Stimulated activated CD8-positive, alpha-beta memory T cell treated with anti-CD3 and anti-CD28 coated beads, Interleukin-4, amount 100 ng/mL, for 4 hours (primary cell): ENCODE measurements around the gene FRMD3.

Experiments used
- DNase-seq, 2 donors: peaks; one replicate each; pipeline ENCODE4 v3.0.0-alpha.2; 2020; ENCODE audit warnings: low read depth in 2 of 2, low spot score in 1 of 2

The FRMD3 gene

DNA sequence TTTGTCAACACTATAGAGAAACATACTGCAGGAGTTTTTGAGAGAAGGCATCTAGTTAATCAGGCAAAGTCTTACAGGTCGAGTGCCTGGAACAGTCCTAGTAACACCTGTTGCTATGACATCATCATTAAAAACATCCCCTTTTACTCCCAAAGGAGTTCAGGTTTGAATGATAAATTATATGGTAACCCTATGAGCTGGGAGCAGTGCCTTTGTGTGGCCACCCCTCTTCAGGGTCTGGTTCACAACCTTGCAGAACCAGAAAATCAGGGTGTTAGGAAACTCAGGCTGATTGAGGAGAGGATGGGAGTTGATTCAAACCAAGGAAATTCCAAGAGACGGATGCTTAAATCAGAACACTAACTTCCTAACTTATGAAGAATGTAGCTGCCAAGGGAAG lies 296.1 kb downstream of the FRMD3 start:
- DNase-seq = no peak

DNA sequence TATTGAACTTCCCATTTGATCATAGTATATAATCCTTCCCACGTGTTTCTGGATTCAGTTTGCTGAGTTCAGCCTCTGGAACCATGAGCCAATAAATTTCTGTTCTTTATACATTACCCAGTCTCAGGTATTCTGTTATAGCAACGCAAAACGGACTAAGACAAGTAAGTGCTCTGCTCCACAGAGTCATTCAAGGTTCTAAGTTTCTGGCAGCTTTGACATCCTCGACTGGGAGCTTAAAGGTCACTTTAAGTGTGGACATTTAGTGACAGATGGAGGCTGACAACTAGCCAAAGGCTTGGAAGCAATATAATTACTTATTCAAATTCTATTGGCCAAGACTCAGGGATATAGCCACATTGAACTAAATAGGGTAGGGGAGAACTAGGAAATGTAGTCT lies 297.5 kb downstream of the FRMD3 start:
- no peak for DNase-seq

DNA sequence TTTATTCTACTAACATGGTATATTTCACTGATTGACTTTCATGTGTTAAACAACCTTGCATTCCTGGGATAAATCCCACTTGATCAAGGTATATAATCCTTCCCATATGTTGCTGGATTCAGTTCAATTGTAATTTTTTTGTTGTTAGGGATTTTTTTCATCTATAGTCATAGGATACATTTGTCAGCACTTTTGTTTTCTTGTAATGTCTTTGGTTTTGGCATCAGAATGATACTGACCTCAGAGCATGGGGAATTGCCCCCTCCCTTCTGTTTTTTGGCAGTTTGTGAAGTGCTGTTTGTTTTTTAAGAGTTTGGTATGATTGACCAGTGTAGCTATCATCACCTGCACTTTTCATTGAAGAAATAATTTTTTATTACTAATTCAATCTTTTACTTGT lies 298.5 kb downstream of the FRMD3 start:
- DNase-seq = no peak

GRCh38 chr9:83238871-83239640 lies 299.1 kb downstream of the FRMD3 start:
- DNase-seq = no peak

GRCh38 chr9:83236029-83236696 lies 302.0 kb downstream of the FRMD3 start:
- DNase-seq = no peak

DNA sequence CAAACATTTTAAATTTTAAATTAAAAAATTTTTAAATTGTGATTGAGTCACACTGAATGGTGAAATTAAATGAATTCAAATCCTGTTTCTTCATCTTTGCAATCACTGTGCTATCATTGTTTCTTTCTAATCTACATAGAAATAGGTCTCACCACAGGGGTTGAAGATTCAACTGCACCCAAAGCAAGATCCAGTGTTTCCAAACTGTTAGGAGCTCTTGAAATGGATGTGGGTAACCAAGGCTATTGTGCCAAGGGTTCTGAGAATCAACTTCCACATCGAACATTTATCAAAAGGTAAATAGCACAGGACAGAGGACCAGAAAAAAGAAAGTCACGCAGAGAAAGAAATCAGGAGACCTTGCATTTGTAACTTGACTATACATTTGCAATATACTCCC lies 302.7 kb downstream of the FRMD3 start:
- no peak for DNase-seq

DNA sequence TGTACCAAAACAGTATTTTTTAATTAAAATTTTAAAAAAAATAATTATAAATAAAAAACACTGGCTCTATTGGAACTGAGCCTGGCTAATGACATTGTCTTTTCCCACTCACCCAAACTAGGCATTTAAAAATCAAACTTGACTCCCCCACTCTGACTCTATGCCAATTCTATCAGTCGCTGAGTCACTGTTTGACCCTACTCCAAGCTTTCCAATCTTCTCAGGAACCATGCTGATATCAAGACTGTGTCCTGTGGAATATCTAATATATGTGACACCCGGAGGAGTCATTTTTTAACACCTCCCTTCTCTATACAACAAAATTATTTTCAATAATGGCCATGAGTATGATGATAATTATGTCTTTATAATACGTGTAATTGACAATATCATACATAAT lies 303.7 kb downstream of the FRMD3 start:
- no peak for DNase-seq

DNA sequence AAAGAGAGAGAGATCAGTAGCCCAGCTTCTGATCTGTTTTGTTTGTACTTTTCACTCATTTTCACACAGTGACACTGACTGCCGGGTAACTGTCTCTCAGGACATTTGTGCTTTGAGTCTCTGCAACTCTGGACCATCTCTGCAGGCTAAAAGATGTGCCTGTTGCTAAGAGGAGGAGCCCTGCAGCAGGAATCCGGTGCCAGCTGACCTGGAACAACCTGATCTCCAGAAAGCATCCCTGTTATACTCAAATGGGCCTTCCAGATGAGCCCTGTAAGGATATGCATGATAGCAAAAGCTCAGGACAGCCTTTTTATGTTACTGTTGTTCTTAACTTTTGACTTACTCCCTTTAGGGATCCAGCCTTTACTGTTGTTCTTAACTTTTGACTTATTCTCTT lies 304.6 kb downstream of the FRMD3 start:
- no peak for DNase-seq

DNA sequence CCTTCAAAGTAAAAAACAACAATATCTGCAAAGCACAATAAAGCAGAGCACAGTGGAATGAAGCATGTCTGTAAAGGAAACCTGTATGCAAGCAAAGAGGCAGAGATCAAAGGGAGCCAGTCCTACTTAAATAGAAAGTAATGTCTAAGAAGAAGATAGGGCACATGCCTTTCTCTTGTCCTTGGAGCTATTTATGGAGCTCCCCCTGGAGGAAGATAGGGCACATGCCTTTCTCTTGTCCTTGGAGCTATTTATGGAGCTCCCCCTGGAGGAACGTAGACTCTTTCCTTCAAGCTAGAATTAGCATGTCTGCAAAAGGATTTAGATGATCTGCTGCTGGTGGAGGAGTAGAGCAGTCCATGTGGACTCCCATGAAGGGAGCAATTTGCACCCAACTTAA lies 307.2 kb downstream of the FRMD3 start:
- no peak for DNase-seq

- DNase-seq = no peak
These were observed 317.5 kb downstream of the FRMD3 start for GRCh38 chr9:83220730-83221129.

DNA sequence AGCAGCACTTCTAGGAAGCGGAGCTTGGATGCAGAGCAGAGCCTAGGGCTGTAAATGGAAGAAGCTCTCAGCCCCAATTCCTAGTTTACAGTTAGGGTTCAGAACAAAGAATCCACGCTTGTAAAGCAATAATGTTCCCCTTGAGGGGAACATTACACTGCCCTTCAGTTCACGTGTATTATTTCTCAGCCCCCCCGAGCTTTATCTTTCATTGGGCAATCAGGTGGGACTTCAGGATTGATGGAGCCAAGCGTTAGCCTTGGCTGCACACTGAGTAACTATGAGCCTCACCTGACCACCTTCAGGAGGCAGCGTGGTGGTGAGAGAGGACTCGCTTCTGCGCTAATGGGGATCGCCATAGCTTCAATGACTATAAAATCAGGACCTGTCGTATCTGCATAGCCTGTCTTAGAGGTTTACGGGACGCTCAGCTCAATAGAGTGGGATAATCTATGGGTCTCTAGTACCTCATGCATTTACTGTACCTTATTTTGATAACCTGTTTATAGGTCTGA lies 318.2 kb downstream of the FRMD3 start:
- no peak for DNase-seq

- no peak for DNase-seq
These were observed 318.9 kb downstream of the FRMD3 start for GRCh38 chr9:83219154-83219923.

- DNase-seq = no peak
These were observed 319.6 kb downstream of the FRMD3 start for GRCh38 chr9:83218411-83219090.

DNA sequence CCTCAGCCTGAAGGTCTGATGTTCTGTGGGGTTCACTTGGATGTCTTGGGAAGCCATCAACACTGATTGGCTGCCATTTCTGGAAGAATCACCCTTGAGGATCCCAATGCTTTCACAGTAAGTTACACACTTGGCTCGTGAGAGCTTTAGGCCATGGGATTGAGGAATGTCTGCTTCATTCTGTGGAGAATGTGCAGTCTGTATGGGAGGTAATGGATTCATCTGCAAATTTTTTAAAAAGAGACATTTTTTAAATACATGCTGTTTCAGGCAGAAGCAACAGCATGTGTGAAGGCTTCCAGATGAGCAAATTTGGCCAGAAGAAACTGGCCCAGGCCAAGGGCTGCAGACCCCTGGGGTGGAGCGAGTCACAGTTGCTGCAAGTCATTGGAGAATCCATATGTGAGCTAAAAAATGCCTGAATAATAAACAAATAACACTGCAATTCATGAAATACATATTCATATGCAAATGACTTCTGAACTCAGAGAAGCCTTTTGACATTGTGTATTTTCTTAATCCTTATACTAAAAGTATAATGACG lies 328.9 kb downstream of the FRMD3 start:
- DNase-seq = no peak

GRCh38 chr9:83208065-83208850 lies 329.9 kb downstream of the FRMD3 start:
- DNase-seq = no peak

- no peak for DNase-seq
These were observed 334.2 kb downstream of the FRMD3 start for GRCh38 chr9:83204047-83204446.

GRCh38 chr9:83200531-83200930 lies 337.7 kb downstream of the FRMD3 start:
- DNase-seq = no peak

DNA sequence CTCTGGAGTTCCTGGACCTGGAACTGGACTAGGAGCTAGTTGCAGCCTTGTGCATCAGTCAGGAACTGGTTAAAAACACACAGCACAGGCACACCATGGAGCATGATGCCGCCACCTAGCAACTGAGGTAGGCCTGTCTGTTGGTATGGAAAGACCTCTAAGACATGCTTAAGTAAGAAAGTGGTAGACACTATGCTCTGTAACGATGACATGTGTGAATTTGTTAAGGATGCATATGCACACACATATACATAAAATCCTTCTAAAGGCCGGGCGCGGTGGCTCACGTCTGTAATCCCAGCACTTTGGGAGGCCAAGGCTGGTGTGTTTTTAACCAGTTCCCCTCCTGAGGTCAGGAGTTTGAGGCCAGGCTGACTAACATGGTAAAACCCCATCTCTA lies 338.4 kb downstream of the FRMD3 start:
- DNase-seq = no peak

DNA sequence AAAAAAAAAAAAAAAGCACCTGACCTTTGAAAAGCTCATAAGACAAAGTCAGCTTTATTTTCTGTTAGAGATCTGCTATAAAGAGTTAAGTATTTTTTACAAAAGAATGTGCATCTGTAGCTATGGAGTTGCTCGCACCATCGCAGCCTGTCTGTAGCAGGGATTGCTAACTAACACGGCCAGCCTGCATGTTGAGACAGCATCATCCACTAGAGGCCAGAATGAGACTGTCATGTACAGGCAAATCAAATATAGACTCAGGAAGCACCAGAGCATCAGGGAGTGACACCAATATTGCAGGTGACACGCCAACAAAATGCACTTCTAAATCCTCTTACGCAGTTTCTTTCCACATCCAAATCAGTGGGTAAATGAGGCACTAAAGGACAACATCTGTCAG lies 339.0 kb downstream of the FRMD3 start:
- no peak for DNase-seq

DNA sequence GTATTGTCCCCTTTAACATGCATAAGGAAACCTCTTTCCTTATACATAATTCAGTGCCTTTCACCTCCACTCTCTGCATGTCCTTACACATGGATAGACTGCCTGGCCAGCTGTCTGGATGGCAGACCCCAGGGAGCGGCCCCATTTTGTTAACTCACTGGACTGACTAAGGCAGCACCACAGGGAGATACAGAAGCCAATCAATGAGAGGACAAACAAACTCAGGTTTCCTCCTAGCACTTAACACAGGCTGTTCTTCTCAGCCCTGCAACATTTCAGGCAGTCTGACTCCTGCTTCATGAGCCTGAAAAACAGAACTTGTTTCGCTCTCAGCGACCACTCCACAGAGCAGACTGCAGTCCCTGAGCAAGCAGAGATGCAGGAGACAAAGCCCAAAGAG lies 339.8 kb downstream of the FRMD3 start:
- no peak for DNase-seq
